Fibroblast of skin of scalp (primary cell): ENCODE data around the gene PCDH17. TPM values are rescaled to one million over a fixed set of nuclear protein-coding genes. Genes with fewer than 3 reads are reported as not detected.
A peak's percentile ranks its signal among the peaks of the same experiment; 100 is the strongest.

Source experiments
- DNase-seq: peaks from one replicate; pipeline ENCODE4 v3.0.0-alpha.2; 2013
- polyA plus RNA-seq, 2 experiments: library from polyadenylated mRNA; unstranded; fragments of 120-200 nt; gene quantifications; one replicate each; pipeline ENCODE4 v1.2.1, GENCODE V29; 2013; ENCODE audit not compliant: insufficient read length in 2 of 2

Gene PCDH17
- 0.04 TPM for polyA plus RNA-seq (2013, experiment 1 of 2; ENCODE audit: insufficient read length)
- 0.37 TPM for polyA plus RNA-seq (2013, experiment 2 of 2; ENCODE audit: insufficient read length)

- peak; percentile 36 for DNase-seq
Observed at GRCh38 chr13:57631596-57632275, at the start of gene PCDH17. PCDH17 (plus strand) TSS chr13:57631744; CDS start chr13:57632547, 803 bp downstream.

- no peak for DNase-seq
Observed at GRCh38 chr13:57582032-57582431, 49.5 kb upstream of the PCDH17 start.

DNA sequence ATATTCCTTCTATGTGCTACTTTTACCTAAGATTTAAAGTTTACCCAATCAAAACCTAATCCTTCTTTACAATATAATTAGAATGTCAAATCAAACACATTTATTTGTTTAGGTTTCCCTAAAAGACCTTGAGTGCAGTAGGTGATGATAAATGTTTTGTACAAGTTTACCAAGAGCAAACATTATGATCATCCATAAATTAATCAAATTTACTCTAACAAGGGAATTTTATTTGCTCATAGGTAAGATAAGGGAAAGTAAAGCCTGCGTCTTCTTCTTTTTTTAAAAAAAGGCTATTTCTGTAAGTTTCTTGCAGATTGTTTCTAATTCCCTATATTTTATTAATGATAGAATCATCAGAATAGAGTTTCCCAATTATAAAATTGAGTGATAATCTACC lies 48.0 kb upstream of the PCDH17 start:
- DNase-seq = no peak

- DNase-seq = no peak
Observed at GRCh38 chr13:57588639-57589038, 42.9 kb upstream of the PCDH17 start.

GRCh38 chr13:57595775-57596174 lies 35.8 kb upstream of the PCDH17 start:
- no peak for DNase-seq

DNA sequence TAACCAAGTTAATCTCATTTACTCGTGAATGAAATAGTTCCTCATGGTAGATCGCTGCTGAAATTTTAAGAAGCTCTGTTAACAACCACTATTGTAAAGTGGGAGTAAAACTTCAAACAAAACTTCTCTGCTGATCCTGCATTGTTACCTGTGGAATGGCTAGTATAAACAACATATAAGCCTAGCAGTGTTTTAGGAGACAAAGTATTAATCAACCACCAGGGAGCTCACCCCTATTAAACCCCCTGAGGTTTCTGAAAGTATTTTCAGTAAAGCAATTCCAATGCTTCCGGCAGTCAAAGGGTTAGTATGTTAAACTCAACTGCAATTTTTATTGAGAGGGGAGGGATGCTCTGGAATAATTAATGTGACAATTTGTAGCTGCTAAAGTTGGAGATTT lies 30.0 kb upstream of the PCDH17 start:
- DNase-seq = no peak

- no peak for DNase-seq
Observed at GRCh38 chr13:57604442-57604841, 27.1 kb upstream of the PCDH17 start.

GRCh38 chr13:57611969-57612368 lies 19.6 kb upstream of the PCDH17 start:
- no peak for DNase-seq

DNA sequence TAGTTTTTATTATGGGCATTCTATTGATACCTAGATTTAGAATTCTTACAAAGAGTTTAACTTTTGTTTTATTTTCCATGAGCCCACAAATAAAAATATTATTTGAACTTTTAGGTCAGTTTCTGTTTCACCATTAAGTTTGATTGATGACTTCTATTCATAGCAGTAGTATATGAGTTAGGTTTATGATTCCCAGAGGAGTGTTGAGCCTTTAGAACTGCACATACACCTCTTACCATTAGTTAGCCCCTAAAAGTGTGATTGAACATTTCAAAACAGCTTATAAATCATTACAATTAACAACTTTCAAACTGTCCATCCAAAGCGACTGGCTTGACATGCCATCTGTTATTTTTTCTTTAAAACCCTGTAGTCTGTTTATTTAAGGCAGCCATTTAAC lies 19.0 kb upstream of the PCDH17 start:
- no peak for DNase-seq

GRCh38 chr13:57624565-57625435 lies 6.7 kb upstream of the PCDH17 start:
- peak; percentile 59 for DNase-seq

- peak; percentile 27 for DNase-seq
Observed at GRCh38 chr13:57627663-57628062, 3.9 kb upstream of the PCDH17 start.

GRCh38 chr13:57629391-57629804 lies 2.1 kb upstream of the PCDH17 start:
- DNase-seq = peak; percentile 2

DNA sequence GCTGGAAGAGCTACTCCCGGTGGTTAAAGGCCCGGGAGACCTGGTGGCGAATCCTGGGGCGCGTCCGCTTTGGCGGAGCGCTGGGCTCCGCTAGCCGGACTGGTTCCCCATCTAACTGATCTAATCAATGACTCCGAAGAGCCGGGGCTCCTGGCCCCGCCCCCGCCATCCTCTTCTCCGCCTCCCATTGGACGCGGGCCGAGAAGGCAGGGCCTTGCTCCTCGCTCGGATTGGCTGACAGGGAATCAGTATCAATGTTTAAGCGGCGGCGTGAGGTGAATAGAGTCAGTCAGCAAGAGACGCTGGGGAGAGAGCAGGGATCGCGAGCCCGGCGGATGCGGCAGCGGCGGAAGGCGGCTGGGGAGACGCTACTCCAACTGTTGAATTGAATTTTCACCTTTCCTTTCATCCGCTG lies 1.7 kb upstream of the PCDH17 start:
- peak; percentile 87 for DNase-seq

DNA sequence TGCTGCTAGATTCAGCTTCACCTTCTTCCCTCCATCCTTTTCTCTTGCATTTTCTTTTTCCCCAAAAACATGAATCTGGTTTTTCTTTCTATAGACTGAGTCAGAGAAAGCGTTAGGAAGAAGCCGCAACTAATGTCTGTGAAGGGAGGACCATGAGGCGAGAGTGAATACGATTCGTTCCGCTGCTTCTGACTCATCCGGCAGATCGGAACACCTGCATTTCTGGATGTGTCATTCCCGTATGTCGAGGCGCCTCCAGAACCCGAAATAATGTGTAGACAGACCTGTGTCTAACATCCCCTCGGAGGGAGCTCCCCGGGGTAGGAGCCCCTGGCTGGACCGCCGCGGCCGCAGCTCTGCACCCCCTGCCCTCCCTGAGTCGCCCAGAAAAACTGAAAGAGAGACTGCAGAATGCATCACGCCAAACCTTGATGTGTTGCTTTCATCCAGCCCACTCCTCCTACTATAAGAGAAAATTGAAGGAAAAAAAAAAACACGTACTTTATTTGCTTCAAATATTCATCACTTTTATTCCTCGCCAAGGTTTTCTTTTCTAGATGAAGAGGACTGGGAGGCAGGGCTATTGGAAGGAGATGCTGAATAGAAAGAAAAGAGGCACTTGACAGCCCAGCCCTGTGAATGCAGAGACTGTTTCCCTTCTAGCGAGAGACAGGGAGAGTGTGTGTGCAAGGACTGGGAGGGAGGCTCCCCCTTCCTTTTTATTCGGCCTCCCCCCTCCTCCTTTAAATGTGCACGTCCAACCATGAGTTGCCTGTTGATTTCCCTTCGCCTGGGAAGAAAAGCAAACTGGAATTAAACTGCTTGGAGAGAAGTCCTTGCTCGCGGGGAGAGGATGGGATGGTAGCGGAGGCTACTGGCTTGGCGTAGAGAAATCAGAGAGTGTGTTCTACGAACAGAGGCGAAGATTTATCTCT lies 616 bp upstream of the PCDH17 start:
- no peak for DNase-seq

DNA sequence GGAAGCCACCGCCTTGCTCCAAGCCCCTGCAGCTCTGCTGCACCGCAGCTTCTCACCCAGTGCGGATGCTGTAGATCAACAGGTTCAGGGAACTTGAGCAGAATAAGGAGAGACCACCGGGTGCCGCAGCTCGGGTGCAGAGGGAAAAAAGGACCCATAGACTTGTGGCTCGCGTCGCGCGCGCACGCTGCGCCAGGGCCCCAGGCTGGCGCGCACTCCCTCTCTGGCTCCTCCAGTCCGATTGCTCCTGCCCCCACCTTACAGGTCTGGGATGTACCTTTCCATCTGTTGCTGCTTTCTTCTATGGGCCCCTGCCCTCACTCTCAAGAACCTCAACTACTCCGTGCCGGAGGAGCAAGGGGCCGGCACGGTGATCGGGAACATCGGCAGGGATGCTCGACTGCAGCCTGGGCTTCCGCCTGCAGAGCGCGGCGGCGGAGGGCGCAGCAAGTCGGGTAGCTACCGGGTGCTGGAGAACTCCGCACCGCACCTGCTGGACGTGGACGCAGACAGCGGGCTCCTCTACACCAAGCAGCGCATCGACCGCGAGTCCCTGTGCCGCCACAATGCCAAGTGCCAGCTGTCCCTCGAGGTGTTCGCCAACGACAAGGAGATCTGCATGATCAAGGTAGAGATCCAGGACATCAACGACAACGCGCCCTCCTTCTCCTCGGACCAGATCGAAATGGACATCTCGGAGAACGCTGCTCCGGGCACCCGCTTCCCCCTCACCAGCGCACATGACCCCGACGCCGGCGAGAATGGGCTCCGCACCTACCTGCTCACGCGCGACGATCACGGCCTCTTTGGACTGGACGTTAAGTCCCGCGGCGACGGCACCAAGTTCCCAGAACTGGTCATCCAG lies 964 bp downstream of the PCDH17 start:
- DNase-seq = no peak

DNA sequence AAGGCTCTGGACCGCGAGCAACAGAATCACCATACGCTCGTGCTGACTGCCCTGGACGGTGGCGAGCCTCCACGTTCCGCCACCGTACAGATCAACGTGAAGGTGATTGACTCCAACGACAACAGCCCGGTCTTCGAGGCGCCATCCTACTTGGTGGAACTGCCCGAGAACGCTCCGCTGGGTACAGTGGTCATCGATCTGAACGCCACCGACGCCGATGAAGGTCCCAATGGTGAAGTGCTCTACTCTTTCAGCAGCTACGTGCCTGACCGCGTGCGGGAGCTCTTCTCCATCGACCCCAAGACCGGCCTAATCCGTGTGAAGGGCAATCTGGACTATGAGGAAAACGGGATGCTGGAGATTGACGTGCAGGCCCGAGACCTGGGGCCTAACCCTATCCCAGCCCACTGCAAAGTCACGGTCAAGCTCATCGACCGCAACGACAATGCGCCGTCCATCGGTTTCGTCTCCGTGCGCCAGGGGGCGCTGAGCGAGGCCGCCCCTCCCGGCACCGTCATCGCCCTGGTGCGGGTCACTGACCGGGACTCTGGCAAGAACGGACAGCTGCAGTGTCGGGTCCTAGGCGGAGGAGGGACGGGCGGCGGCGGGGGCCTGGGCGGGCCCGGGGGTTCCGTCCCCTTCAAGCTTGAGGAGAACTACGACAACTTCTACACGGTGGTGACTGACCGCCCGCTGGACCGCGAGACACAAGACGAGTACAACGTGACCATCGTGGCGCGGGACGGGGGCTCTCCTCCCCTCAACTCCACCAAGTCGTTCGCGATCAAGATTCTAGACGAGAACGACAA lies 1.8 kb downstream of the PCDH17 start:
- no peak for DNase-seq

DNA sequence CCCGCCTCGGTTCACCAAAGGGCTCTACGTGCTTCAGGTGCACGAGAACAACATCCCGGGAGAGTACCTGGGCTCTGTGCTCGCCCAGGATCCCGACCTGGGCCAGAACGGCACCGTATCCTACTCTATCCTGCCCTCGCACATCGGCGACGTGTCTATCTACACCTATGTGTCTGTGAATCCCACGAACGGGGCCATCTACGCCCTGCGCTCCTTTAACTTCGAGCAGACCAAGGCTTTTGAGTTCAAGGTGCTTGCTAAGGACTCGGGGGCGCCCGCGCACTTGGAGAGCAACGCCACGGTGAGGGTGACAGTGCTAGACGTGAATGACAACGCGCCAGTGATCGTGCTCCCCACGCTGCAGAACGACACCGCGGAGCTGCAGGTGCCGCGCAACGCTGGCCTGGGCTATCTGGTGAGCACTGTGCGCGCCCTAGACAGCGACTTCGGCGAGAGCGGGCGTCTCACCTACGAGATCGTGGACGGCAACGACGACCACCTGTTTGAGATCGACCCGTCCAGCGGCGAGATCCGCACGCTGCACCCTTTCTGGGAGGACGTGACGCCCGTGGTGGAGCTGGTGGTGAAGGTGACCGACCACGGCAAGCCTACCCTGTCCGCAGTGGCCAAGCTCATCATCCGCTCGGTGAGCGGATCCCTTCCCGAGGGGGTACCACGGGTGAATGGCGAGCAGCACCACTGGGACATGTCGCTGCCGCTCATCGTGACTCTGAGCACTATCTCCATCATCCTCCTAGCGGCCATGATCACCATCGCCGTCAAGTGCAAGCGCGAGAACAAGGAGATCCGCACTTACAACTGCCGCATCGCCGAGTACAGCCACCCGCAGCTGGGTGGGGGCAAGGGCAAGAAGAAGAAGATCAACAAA lies 2.6 kb downstream of the PCDH17 start:
- no peak for DNase-seq

GRCh38 chr13:57634839-57635165 lies 3.3 kb downstream of the PCDH17 start:
- DNase-seq = no peak

DNA sequence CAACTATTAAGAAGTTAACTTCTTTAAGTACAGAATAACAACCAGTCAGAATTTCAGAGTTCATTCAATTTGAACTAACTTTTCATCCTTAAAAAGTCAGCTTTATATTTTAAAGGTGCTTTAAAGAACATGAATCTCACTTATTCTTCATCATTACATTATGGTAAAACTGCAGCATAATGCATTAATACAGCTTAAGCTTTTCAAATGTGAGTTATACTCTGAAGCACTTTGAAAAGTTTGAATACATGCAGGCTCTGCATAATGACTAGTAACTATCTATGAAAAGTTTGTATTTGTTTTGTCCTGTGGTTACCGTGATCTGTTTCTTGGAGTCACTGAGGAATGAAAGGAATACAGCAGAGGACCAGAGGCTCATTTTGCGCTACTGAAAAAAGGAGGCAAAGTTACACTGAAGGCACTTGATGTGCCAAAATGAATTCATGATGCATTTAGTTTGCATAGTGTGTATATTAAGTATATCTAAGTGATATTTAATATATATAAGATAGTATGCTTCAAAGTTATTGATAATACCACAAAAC lies 4.1 kb downstream of the PCDH17 start:
- no peak for DNase-seq
